Endodermal cell (in vitro differentiated cells): Measurements from ENCODE around the gene NOP14. TPM values are rescaled to one million over a fixed set of nuclear protein-coding genes. Genes with fewer than 3 reads are reported as not detected.
A peak's percentile ranks its signal among the peaks of the same experiment; 100 is the strongest.

Source experiments
- DNase-seq: peaks from one replicate; pipeline ENCODE4 v3.0.0-alpha.2; 2017
- H3K27ac ChIP-seq: 2 replicates; pipeline ENCODE4 v1.5.1; 2013; ENCODE audit warnings: mild to moderate bottlenecking, low read depth, low read length, moderate library complexity
- H3K27me3 ChIP-seq: 2 replicates; pipeline ENCODE4 v1.6.1; 2013; ENCODE audit warnings: mild to moderate bottlenecking, low read length, moderate library complexity; ENCODE audit not compliant: insufficient read depth, control insufficient read depth, poor library complexity, severe bottlenecking
- H3K36me3 ChIP-seq: 2 replicates; pipeline ENCODE4 v1.7.0; 2013; ENCODE audit warnings: mild to moderate bottlenecking, low read length, moderate library complexity; ENCODE audit not compliant: control insufficient read depth, insufficient read depth
- H3K4me1 ChIP-seq: one replicate; pipeline ENCODE4 v1.7.0; 2013; ENCODE audit warnings: low read length; ENCODE audit not compliant: control insufficient read depth, insufficient read depth
- H3K4me3 ChIP-seq: 2 replicates; pipeline ENCODE4 v1.5.1; 2013; ENCODE audit warnings: mild to moderate bottlenecking, low read length, moderate library complexity
- H3K9ac ChIP-seq: 2 replicates; pipeline ENCODE4 v1.6.1; 2013; ENCODE audit warnings: mild to moderate bottlenecking, low read length, moderate library complexity; ENCODE audit not compliant: poor library complexity, severe bottlenecking; ENCODE audit errors: extremely low read depth
- H3K9me3 ChIP-seq: 2 replicates; pipeline ENCODE4 v1.6.1; 2013; ENCODE audit warnings: mild to moderate bottlenecking, low read length, moderate library complexity; ENCODE audit not compliant: control insufficient read depth
- H3K27ac Mint-ChIP-seq: 2 replicates; pipeline ENCODE4 v1.8.0; 2020; ENCODE audit warnings: mixed read lengths
- H3K27me3 Mint-ChIP-seq: 2 replicates; pipeline ENCODE4 v1.8.0; 2021; ENCODE audit warnings: mild to moderate bottlenecking, mixed read lengths; ENCODE audit not compliant: insufficient read depth
- H3K36me3 Mint-ChIP-seq: 2 replicates; pipeline ENCODE4 v1.8.0; 2020; ENCODE audit warnings: low read depth, mixed read lengths
- H3K4me1 Mint-ChIP-seq: 2 replicates; pipeline ENCODE4 v1.8.0; 2020; ENCODE audit warnings: mixed read lengths
- H3K4me3 Mint-ChIP-seq: 2 replicates; pipeline ENCODE4 v1.8.0; 2020; ENCODE audit warnings: mild to moderate bottlenecking, moderate library complexity, mixed read lengths
- H3K9me3 Mint-ChIP-seq: 2 replicates; pipeline ENCODE4 v1.8.0; 2020; ENCODE audit warnings: mild to moderate bottlenecking, mixed read lengths
- CTCF ChIP-seq: fragments of 200-600 bp; sonication (generic); conservative IDR thresholded peaks from 2 replicates; pipeline ENCODE4 v1.5.0; 2021; ENCODE audit warnings: antibody characterized with exemption, mild to moderate bottlenecking
- WGBS, 2 experiments: methylation state at CpG; one replicate each; pipeline versions ENCODE4 v1.1.5 to v1.1.7; 2013; ENCODE audit warnings: missing lambda C conversion rate in 2 of 2, mixed read lengths in 1 of 2; ENCODE audit not compliant: insufficient coverage in 1 of 2, insufficient read length in 1 of 2; 5-methylcytosine and 5-hydroxymethylcytosine counted together
- total RNA-seq, 2 donors: library from RNA; stranded (reverse); fragmentation: NEBNext Ultra II Directional in 1 of 2; extraction: Animal tissue kit (Norgen Biotek cat#: 25700) in 1 of 2; gene quantifications; 2 replicates in 1 of 2; 3 replicates in 1 of 2; pipeline ENCODE4 v1.2.1, GENCODE V29; 2021

Gene NOP14
- total RNA-seq, 2 donors from 2014 or later: 23.0 to 31.9 TPM

- no peaks in the 10 kb centered on the region for H3K9me3 Mint-ChIP-seq
- H3K36me3 ChIP-seq: no peaks in the 10 kb centered on the region
- no peaks in the 10 kb centered on the region for H3K36me3 Mint-ChIP-seq
- no peak overlapping the region for H3K4me3 ChIP-seq
- DNase-seq: no peak
- H3K4me3 Mint-ChIP-seq: no peak overlapping the region
- H3K27me3 Mint-ChIP-seq: peaks cover 5% of the 10 kb centered on the region
- H3K4me1 ChIP-seq: no peaks in the 10 kb centered on the region
- H3K4me1 Mint-ChIP-seq: peaks cover 4% of the 10 kb centered on the region
- WGBS, 2 experiments: 87 to 93% methylated on average over 3 of the region's 3 CpGs
- H3K27ac Mint-ChIP-seq: no peak overlapping the region
- no peak overlapping the region for H3K27ac ChIP-seq
- no peaks in the 10 kb centered on the region for H3K9me3 ChIP-seq
- no peak overlapping the region for H3K9ac ChIP-seq
- no peak for TF ChIP-seq CTCF
- no peaks in the 10 kb centered on the region for H3K27me3 ChIP-seq
Observed at GRCh38 chr4:2968381-2968780, 5.2 kb upstream of the NOP14 start.

GRCh38 chr4:2965262-2965661 lies 2.1 kb upstream of the NOP14 start:
- no peaks in the 10 kb centered on the region for H3K27me3 ChIP-seq
- no peak overlapping the region for H3K27ac ChIP-seq
- peaks cover 14% of the 10 kb centered on the region for H3K4me1 Mint-ChIP-seq
- H3K4me3 ChIP-seq: no peak overlapping the region
- H3K9ac ChIP-seq: no peak overlapping the region
- no peak for TF ChIP-seq CTCF
- H3K36me3 Mint-ChIP-seq: peaks cover 2% of the 10 kb centered on the region
- H3K9me3 Mint-ChIP-seq: no peaks in the 10 kb centered on the region
- no peaks in the 10 kb centered on the region for H3K9me3 ChIP-seq
- peaks cover 5% of the 10 kb centered on the region for H3K27me3 Mint-ChIP-seq
- no peak for DNase-seq
- no peaks in the 10 kb centered on the region for H3K36me3 ChIP-seq
- H3K4me3 Mint-ChIP-seq: no peak overlapping the region
- 94 to 95% methylated on average over 15 to 16 of the region's 16 CpGs for WGBS, 2 experiments
- H3K27ac Mint-ChIP-seq: no peak overlapping the region
- H3K4me1 ChIP-seq: peaks cover 4% of the 10 kb centered on the region

- H3K4me1 Mint-ChIP-seq: peaks cover 14% of the 10 kb centered on the region
- H3K9me3 Mint-ChIP-seq: no peaks in the 10 kb centered on the region
- TF ChIP-seq CTCF: no peak
- peaks cover 2% of the 10 kb centered on the region for H3K36me3 Mint-ChIP-seq
- no peaks in the 10 kb centered on the region for H3K36me3 ChIP-seq
- peak overlapping the region; percentile 90 for H3K4me3 Mint-ChIP-seq
- peaks cover 4% of the 10 kb centered on the region for H3K4me1 ChIP-seq
- H3K27me3 ChIP-seq: no peaks in the 10 kb centered on the region
- no peak overlapping the region for H3K27ac ChIP-seq
- no peak for DNase-seq
- WGBS, 2 experiments: 88 to 92% methylated on average over 1 to 5 of the region's 5 CpGs
- H3K27me3 Mint-ChIP-seq: peaks cover 5% of the 10 kb centered on the region
- H3K9me3 ChIP-seq: no peaks in the 10 kb centered on the region
- H3K4me3 ChIP-seq: peak overlapping the region; percentile 79
- no peak overlapping the region for H3K9ac ChIP-seq
- no peak overlapping the region for H3K27ac Mint-ChIP-seq
Observed at GRCh38 chr4:2964706-2965258, 1.6 kb upstream of the NOP14 start.
